B cell (primary cell): ENCODE measurements around the gene TSFM.

Source experiments
- CTCF ChIP-seq: fragments of 200-600 bp; IDR thresholded peaks from one replicate; pipeline ENCODE4 v1.8.0; 2022; ENCODE audit warnings: antibody characterized with exemption, mild to moderate bottlenecking
- EZH2 ChIP-seq: IDR thresholded peaks from 2 replicates; pipeline ENCODE4 v1.6.1; 2012; ENCODE audit warnings: borderline replicate concordance, low read depth, mild to moderate bottlenecking, moderate library complexity, low read length; ENCODE audit not compliant: insufficient read depth, poor library complexity, severe bottlenecking

DNA sequence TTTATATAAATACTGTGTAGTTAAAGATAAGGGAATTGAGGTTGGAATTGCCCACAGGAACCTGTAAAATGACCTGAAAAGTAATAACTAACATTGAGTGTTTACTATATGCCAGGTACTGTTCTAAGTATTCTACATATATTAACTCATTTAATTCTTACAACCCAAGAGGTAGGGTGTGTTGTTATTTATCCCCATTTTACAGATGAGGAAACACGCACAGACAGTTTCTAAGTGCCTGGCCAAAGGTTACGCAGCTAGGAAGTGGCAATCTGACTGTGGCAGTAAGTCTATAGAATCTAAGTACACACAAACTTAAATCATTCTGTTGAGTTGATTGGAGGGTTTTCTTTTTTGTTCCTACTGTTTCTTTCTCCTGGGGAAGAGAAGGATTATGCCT lies 38.8 kb upstream of the TSFM start:
- TF ChIP-seq CTCF = no peak
- TF ChIP-seq EZH2 = no peak
